NCI-H2107 (cell line): ENCODE measurements around the gene PSME3IP1.
"Not testable (repeated sequence)": the region's sequence is repeated elsewhere in the genome, so short reads cannot be mapped to it uniquely, and the experiment has no call there.

Source experiments
- DNase-seq: peaks from one replicate; lab custom pipeline; 2025; lab: John Stamatoyannopoulos, UW

The PSME3IP1 gene

GRCh38 chr16:57123974-57124674, 61.7 kb downstream of the PSME3IP1 start:
- no peak for DNase-seq

- no peak for DNase-seq
Measured at GRCh38 chr16:57123216-57123973, 62.4 kb downstream of the PSME3IP1 start.

GRCh38 chr16:57118461-57119084, 67.3 kb downstream of the PSME3IP1 start:
- no peak for DNase-seq

GRCh38 chr16:57115514-57116182, 70.2 kb downstream of the PSME3IP1 start:
- no peak for DNase-seq

- DNase-seq: no peak
Measured at GRCh38 chr16:57115168-57115513, 70.7 kb downstream of the PSME3IP1 start.

GRCh38 chr16:57113664-57114063, 72.2 kb downstream of the PSME3IP1 start:
- no peak for DNase-seq

- DNase-seq: no peak
Measured at GRCh38 chr16:57113042-57113453, 72.8 kb downstream of the PSME3IP1 start.

- DNase-seq: no peak
Measured at GRCh38 chr16:57112403-57113041, 73.3 kb downstream of the PSME3IP1 start.

- DNase-seq: no peak
Measured at GRCh38 chr16:57111420-57111819, 74.4 kb downstream of the PSME3IP1 start.

GRCh38 chr16:57110937-57111336, 74.9 kb downstream of the PSME3IP1 start:
- no peak for DNase-seq

GRCh38 chr16:57109259-57110105, 76.4 kb downstream of the PSME3IP1 start:
- DNase-seq: not testable (repeated sequence)

- no peak for DNase-seq
Measured at GRCh38 chr16:57108432-57108831, 77.4 kb downstream of the PSME3IP1 start.

GRCh38 chr16:57107321-57107922, 78.4 kb downstream of the PSME3IP1 start:
- DNase-seq: no peak

GRCh38 chr16:57106767-57107166, 79.1 kb downstream of the PSME3IP1 start:
- no peak for DNase-seq

GRCh38 chr16:57105184-57105583, 80.7 kb downstream of the PSME3IP1 start:
- DNase-seq: no peak

- no peak for DNase-seq
Measured at GRCh38 chr16:57104706-57105105, 81.1 kb downstream of the PSME3IP1 start.

- no peak for DNase-seq
Measured at GRCh38 chr16:57102888-57103851, 82.7 kb downstream of the PSME3IP1 start.
